Lung (tissue), 12 donors: ENCODE results near the gene PLEKHH3. TPM values are rescaled to one million over a fixed set of nuclear protein-coding genes. Genes with fewer than 3 reads are reported as not detected.
A peak's percentile ranks its signal among the peaks of the same experiment; 100 is the strongest.

Experiments
- ATAC-seq: fragments of 200-7000 bp; cut with Tn5 transposase; one replicate; pipeline ENCODE4 v1.9.1; 2020; ENCODE audit warnings: moderate number of reproducible peaks; ENCODE audit not compliant: insufficient read depth, low FRiP score
- DNase-seq, 3 donors: peaks; one replicate each; pipeline ENCODE4 v3.0.0-alpha.2; 2013 to 2017
- H3K27ac ChIP-seq, 2 donors: one replicate each; pipeline ENCODE4 v1.5.1; 2013; ENCODE audit warnings: mild to moderate bottlenecking in 2 of 2, moderate library complexity in 2 of 2, control low read depth in 1 of 2, inconsistent platforms in 1 of 2, low read depth in 1 of 2, low read length in 1 of 2
- H3K27me3 ChIP-seq, 3 donors: one replicate each; pipeline ENCODE4 v1.5.1; 2013; ENCODE audit warnings: low read length in 2 of 3; ENCODE audit not compliant: control insufficient read depth in 3 of 3, insufficient read depth in 3 of 3
- H3K36me3 ChIP-seq, 4 donors: one replicate each; pipeline ENCODE4 v1.5.1; 2013; ENCODE audit warnings: low read length in 4 of 4, mild to moderate bottlenecking in 1 of 4, moderate library complexity in 1 of 4; ENCODE audit not compliant: control insufficient read depth in 4 of 4, insufficient read depth in 4 of 4
- H3K4me1 ChIP-seq, 5 donors: one replicate each; pipeline ENCODE4 v1.5.1; 2013; ENCODE audit warnings: low read length in 5 of 5, mild to moderate bottlenecking in 2 of 5, moderate library complexity in 1 of 5; ENCODE audit not compliant: control insufficient read depth in 5 of 5, insufficient read depth in 5 of 5
- H3K4me3 ChIP-seq: one replicate; pipeline ENCODE4 v1.5.1; 2013; ENCODE audit warnings: mild to moderate bottlenecking, control low read depth, moderate library complexity
- H3K9ac ChIP-seq, 2 donors: one replicate each; pipeline ENCODE4 v1.5.1; 2013; ENCODE audit warnings: low read length in 2 of 2, control low read depth in 1 of 2; ENCODE audit not compliant: insufficient read depth in 1 of 2
- H3K9me3 ChIP-seq, 4 donors: one replicate each; pipeline ENCODE4 v1.5.1; 2013; ENCODE audit warnings: low read length in 3 of 4, mild to moderate bottlenecking in 1 of 4, moderate library complexity in 1 of 4; ENCODE audit not compliant: control insufficient read depth in 4 of 4, insufficient read depth in 3 of 4
- CTCF ChIP-seq: IDR thresholded peaks from 2 replicates; pipeline ENCODE4 v1.5.1; 2012; ENCODE audit warnings: mild to moderate bottlenecking; ENCODE audit errors: control extremely low read depth, extremely low read depth
- WGBS, 2 donors: extraction: QIAGEN DNeasy Blood & Tissue Kit; methylation state at CpG; one replicate each; pipeline ENCODE4 v1.1.7; 2013; 5-methylcytosine and 5-hydroxymethylcytosine counted together
- polyA plus RNA-seq, 2 donors: library from polyadenylated mRNA; stranded (reverse); fragments of 200-250 nt; gene quantifications; one replicate each; pipeline ENCODE4 v1.2.1, GENCODE V29; 2013
- total RNA-seq, 2 donors: library from RNA; depleted of rRNA in 1 of 2; stranded (reverse); fragments of >200 nt in 1 of 2; gene quantifications; one replicate each; pipeline ENCODE4 v1.2.1, GENCODE V29; 2014 to 2021
- donor health status: control.
- donor health status: control.
- donor health status: Bipolar disorder and iron deficiency.
- donor health status: healthy.
- donor health status: DM: yes; HTN: yes; CAD: no.

The PLEKHH3 gene
- total and polyA plus RNA-seq, 4 donors, result 21.2 to 30.2 (median 22.9) TPM

- WGBS, 2 donors, result 77 to 84% methylated on average over 9 of the region's 9 CpGs
- Histone ChIP-seq H3K4me3 (no peak overlapping the region), H3K36me3 (peaks cover 0 to 18% (median 2%) of the 10 kb centered on the region in 4 donors), H3K27ac (no peak overlapping the region), H3K4me1 (peaks cover 0 to 22% (median 4%) of the 10 kb centered on the region in 5 donors), H3K27me3 (no peaks in the 10 kb centered on the region), H3K9me3 (no peaks in the 10 kb centered on the region), H3K9ac (no peak overlapping the region)
- no peak for TF ChIP-seq CTCF
- no peak for DNase-seq
- ATAC-seq, result no peak
These were observed 18.8 kb downstream of the PLEKHH3 start for GRCh38 chr17:42657824-42658588.

GRCh38 chr17:42655528-42655927 lies 21.3 kb downstream of the PLEKHH3 start:
- DNase-seq (no peak), ATAC-seq (no peak)
- no peak overlapping the region for H3K4me3 ChIP-seq

GRCh38 chr17:42653179-42654124 lies 23.3 kb downstream of the PLEKHH3 start:
- H3K9ac ChIP-seq, result peak overlapping the region; percentile 37 to 69
- H3K36me3 ChIP-seq, result no peaks in the 10 kb centered on the region
- no peaks in the 10 kb centered on the region for H3K27me3 ChIP-seq
- no peak overlapping the region for H3K4me3 ChIP-seq
- DNase-seq, result peak; percentile 84 to 95 (median 93)
- peak overlapping the region; percentile 40 to 63 for H3K27ac ChIP-seq
- no peak for TF ChIP-seq CTCF
- H3K4me1 ChIP-seq, result peaks cover 0 to 15% (median 0%) of the 10 kb centered on the region in 5 donors
- no peaks in the 10 kb centered on the region for H3K9me3 ChIP-seq
- no peak for ATAC-seq
- WGBS, 2 donors, result 31 to 32% methylated on average over 41 to 42 of the region's 42 CpGs

More at GRCh38 chr17:42655528-42655927, 21.3 kb downstream of the PLEKHH3 start:
- Histone ChIP-seq H3K9me3 (no peaks in the 10 kb centered on the region), H3K36me3 (peaks cover 0 to 1% (median 0%) of the 10 kb centered on the region in 4 donors), H3K9ac (no peak overlapping the region), H3K4me1 (peaks cover 0 to 22% (median 4%) of the 10 kb centered on the region in 5 donors), H3K27ac (no peak overlapping the region), H3K27me3 (no peaks in the 10 kb centered on the region)
- 61 to 65% methylated on average over 2 of the region's 2 CpGs for WGBS, 2 donors
- no peak for TF ChIP-seq CTCF
